Loucy (cell line): ENCODE data around the gene TOX3.

Experiments
- H2AFZ ChIP-seq: fragments of 200-600 bp; sonication (generic); 2 replicates; pipeline ENCODE4 v1.6.0; 2016; ENCODE audit warnings: antibody characterized with exemption, mild to moderate bottlenecking, low read length, moderate library complexity
- H3F3A ChIP-seq: fragments of 200-600 bp; 2 replicates; pipeline ENCODE4 v1.6.0; 2016; ENCODE audit warnings: antibody characterized with exemption, low read depth, mild to moderate bottlenecking
- H3K27me3 ChIP-seq: fragments of 200-600 bp; sonication (generic); 2 replicates; pipeline ENCODE4 v1.6.1; 2014; ENCODE audit warnings: low read length, mild to moderate bottlenecking; ENCODE audit not compliant: insufficient read depth, poor library complexity, severe bottlenecking
- H3K36me3 ChIP-seq: fragments of 200-600 bp; sonication (generic); 2 replicates; pipeline ENCODE4 v1.6.1; 2016; ENCODE audit warnings: low read length; ENCODE audit not compliant: insufficient read depth
- H3K4me1 ChIP-seq: fragments of 200-600 bp; sonication (generic); 2 replicates; pipeline ENCODE4 v1.5.1; 2014; ENCODE audit warnings: low read length, mild to moderate bottlenecking; ENCODE audit not compliant: insufficient read depth, poor library complexity, severe bottlenecking
- H3K4me2 ChIP-seq: fragments of 200-600 bp; sonication (generic); 2 replicates; pipeline ENCODE4 v1.6.0; 2014; ENCODE audit warnings: antibody characterized with exemption, low read length, low read depth, mild to moderate bottlenecking; ENCODE audit not compliant: poor library complexity, severe bottlenecking
- H3K4me3 ChIP-seq: fragments of 200-600 bp; sonication (generic); 2 replicates; pipeline ENCODE4 v1.5.1; 2014; ENCODE audit warnings: low read length, mild to moderate bottlenecking, mixed read lengths; ENCODE audit not compliant: poor library complexity, severe bottlenecking
- H3K79me2 ChIP-seq: fragments of 200-600 bp; sonication (generic); 2 replicates; pipeline ENCODE4 v1.6.1; 2014; ENCODE audit warnings: low read length; ENCODE audit not compliant: insufficient read depth
- H3K9ac ChIP-seq: fragments of 200-600 bp; sonication (generic); 2 replicates; pipeline ENCODE4 v1.6.0; 2014; ENCODE audit warnings: mild to moderate bottlenecking, low read depth, low read length, moderate library complexity; ENCODE audit not compliant: poor library complexity, severe bottlenecking
- H3K9me2 ChIP-seq: fragments of 200-600 bp; sonication (generic); replicated peaks from 2 replicates; pipeline ENCODE4 v1.6.1; 2016; ENCODE audit warnings: low read depth, low read length, mixed read lengths
- H3K9me3 ChIP-seq: fragments of 200-600 bp; sonication (generic); 2 replicates; pipeline ENCODE4 v1.6.1; 2014; ENCODE audit warnings: mild to moderate bottlenecking, antibody characterized with exemption, low read length, low read depth; ENCODE audit not compliant: insufficient read depth
- H4K20me1 ChIP-seq: fragments of 200-600 bp; sonication (generic); 2 replicates; pipeline ENCODE4 v1.6.0; 2014; ENCODE audit warnings: antibody characterized with exemption, low read length, mild to moderate bottlenecking; ENCODE audit not compliant: insufficient read depth, poor library complexity, severe bottlenecking
- CTCF ChIP-seq: fragments of 200-600 bp; sonication (generic); conservative IDR thresholded peaks from 2 replicates; pipeline ENCODE4 v1.5.1; 2014; ENCODE audit warnings: mild to moderate bottlenecking, antibody characterized with exemption, low read length
- EZH2phosphoT487 ChIP-seq: fragments of 200-600 bp; IDR thresholded peaks from 2 replicates; pipeline ENCODE4 v1.6.1; 2018; ENCODE audit warnings: antibody characterized with exemption, mild to moderate bottlenecking, moderate library complexity, borderline replicate concordance

The TOX3 gene

GRCh38 chr16:52498328-52499059 lies 48.4 kb downstream of the TOX3 start:
- H3K9me3 ChIP-seq: 0 out of 2 replicates have a peak, but pooled peaks cover 4% of the 10 kb centered on the region
- TF ChIP-seq CTCF: no peak
- no peak for TF ChIP-seq EZH2phosphoT487
- no peaks in the 10 kb centered on the region for H3K36me3 ChIP-seq
- H3K9ac ChIP-seq: no peak overlapping the region
- H3K4me1 ChIP-seq: no peaks in the 10 kb centered on the region
- H3K9me2 ChIP-seq: no peaks in the 10 kb centered on the region
- H3K79me2 ChIP-seq: no peaks in the 10 kb centered on the region
- no peak overlapping the region for H3K4me2 ChIP-seq
- H4K20me1 ChIP-seq: no peaks in the 10 kb centered on the region
- no peaks in the 10 kb centered on the region for H3K27me3 ChIP-seq
- no peaks in the 10 kb centered on the region for H3F3A ChIP-seq
- H3K4me3 ChIP-seq: no peak overlapping the region
- H2AFZ ChIP-seq: no peak overlapping the region

GRCh38 chr16:52497067-52497816 lies 49.7 kb downstream of the TOX3 start:
- H3K79me2 ChIP-seq: no peaks in the 10 kb centered on the region
- no peaks in the 10 kb centered on the region for H3K9me2 ChIP-seq
- no peaks in the 10 kb centered on the region for H3K4me1 ChIP-seq

More at GRCh38 chr16:52497067-52497816, 49.7 kb downstream of the TOX3 start:
- Histone ChIP-seq H3F3A (no peaks in the 10 kb centered on the region), H3K27me3 (no peaks in the 10 kb centered on the region), H4K20me1 (no peaks in the 10 kb centered on the region), H2AFZ (no peak overlapping the region), H3K4me3 (no peak overlapping the region), H3K4me2 (no peak overlapping the region), H3K36me3 (no peaks in the 10 kb centered on the region), H3K9me3 (no peaks in the 10 kb centered on the region), H3K9ac (no peak overlapping the region)
- TF ChIP-seq EZH2phosphoT487 (no peak), CTCF (no peak)
